Adrenal gland (tissue), 12 donors: ENCODE results near the gene SEMA3A. TPM values are rescaled to one million over a fixed set of nuclear protein-coding genes. Genes with fewer than 3 reads are reported as not detected.

ENCODE experiments used
- DNase-seq, 7 donors: peaks; one replicate each; pipeline ENCODE4 v3.0.0-alpha.2; 2019 to 2020
- H3K27ac ChIP-seq, 5 donors: fragments of 200-600 bp; sonication (generic) in 4 of 5; 1 replicate in 3 of 5; 2 replicates in 2 of 5; pipeline versions ENCODE4 v1.5.1 to v1.8.0; 2016 to 2020; ENCODE audit warnings: mild to moderate bottlenecking in 1 of 5
- H3K27me3 ChIP-seq: fragments of 200-600 bp; 2 replicates; pipeline ENCODE4 v1.8.0; 2021
- H3K36me3 ChIP-seq, 2 donors: fragments of 200-600 bp; replicated peaks in 1 of 2; 1 replicate in 1 of 2; 2 replicates in 1 of 2; pipeline versions ENCODE4 v1.5.1 to v1.8.0; 2018 to 2022
- H3K4me1 ChIP-seq, 2 donors: fragments of 200-600 bp; replicated peaks in 1 of 2; 1 replicate in 1 of 2; 2 replicates in 1 of 2; pipeline versions ENCODE4 v1.5.1 to v1.8.0; 2018 to 2021
- H3K4me3 ChIP-seq, 4 donors: fragments of 200-600 bp; sonication (generic) in 3 of 4; one replicate each; pipeline ENCODE4 v1.5.1; 2016 to 2018
- H3K9me3 ChIP-seq, 3 donors: fragments of 200-600 bp; sonication (generic) in 1 of 3; replicated peaks in 1 of 3; 1 replicate in 2 of 3; 2 replicates in 1 of 3; pipeline versions ENCODE4 v1.5.1 to v1.8.0; 2016 to 2021
- CTCF ChIP-seq, 6 experiments: fragments of 450-650 bp in 4 of 6; fragments of 200-600 bp in 2 of 6; sonication (generic) in 1 of 6; IDR thresholded peaks; 1 replicate in 5 of 6; 2 replicates in 1 of 6; pipeline versions ENCODE4 v1.5.1 to v1.8.0; 2016 to 2021; ENCODE audit warnings: antibody characterized with exemption in 6 of 6, mild to moderate bottlenecking in 2 of 6, moderate library complexity in 1 of 6
- POLR2A ChIP-seq, 2 donors: fragments of 450-650 bp; IDR thresholded peaks; one replicate each; pipeline ENCODE4 v1.6.1; 2017; ENCODE audit warnings: antibody characterized with exemption in 2 of 2, mild to moderate bottlenecking in 2 of 2, moderate library complexity in 1 of 2
- WGBS, 4 donors: extraction: QIAGEN DNeasy Blood & Tissue Kit in 2 of 4; methylation state at CpG; one replicate each; pipeline versions ENCODE4 v1.1.5 to v1.1.7; 2013 to 2017; 5-methylcytosine and 5-hydroxymethylcytosine counted together
- intact Hi-C, 2 donors: fragments of 100-400 bp; cut with DNase I; formaldehyde crosslinking; loops; one replicate each; pipeline versions ENCODE4 v1.14.1 to v1.15.0; 2022 to 2023
- polyA plus RNA-seq, 3 donors: library from polyadenylated mRNA; stranded (reverse); fragments of 200-250 nt in 2 of 3; fragments of 350-450 nt in 1 of 3; fragmentation: Illumina TruSeq in 1 of 3; extraction: RNeasy Lipid Tissue Mini Kit (QIAGEN cat#74804) in 1 of 3; gene quantifications; one replicate each; pipeline ENCODE4 v1.2.3, GENCODE V29; 2013 to 2014
- total RNA-seq, 9 donors: library from RNA; depleted of rRNA in 4 of 9; stranded (reverse); fragments of >200 nt in 4 of 9; fragments of 120-200 nt in 1 of 9; fragmentation: NEBNext Ultra II Directional in 1 of 9; extraction: Animal tissue kit (Norgen Biotek cat#: 25700) in 1 of 9; gene quantifications; one replicate each; pipeline versions ENCODE4 v1.1.0 to v1.2.4, GENCODE V29; 2013 to 2023
- donor health status: healthy with polysubstance abuse.
- donor health status: Bipolar disorder and iron deficiency.
- donor health status: DM: yes; HTN: yes; CAD: no.
- donor health status: DM: no; HTN: no; CAD: no.
- donor health status: DM: no; HTN: no; CAD: no.
- donor health status: DM: yes; HTN: yes; CAD: no.

SEMA3A gene
- total and polyA plus RNA-seq, 12 donors: 0.24 to 17.5 (median 1.2) TPM

DNA sequence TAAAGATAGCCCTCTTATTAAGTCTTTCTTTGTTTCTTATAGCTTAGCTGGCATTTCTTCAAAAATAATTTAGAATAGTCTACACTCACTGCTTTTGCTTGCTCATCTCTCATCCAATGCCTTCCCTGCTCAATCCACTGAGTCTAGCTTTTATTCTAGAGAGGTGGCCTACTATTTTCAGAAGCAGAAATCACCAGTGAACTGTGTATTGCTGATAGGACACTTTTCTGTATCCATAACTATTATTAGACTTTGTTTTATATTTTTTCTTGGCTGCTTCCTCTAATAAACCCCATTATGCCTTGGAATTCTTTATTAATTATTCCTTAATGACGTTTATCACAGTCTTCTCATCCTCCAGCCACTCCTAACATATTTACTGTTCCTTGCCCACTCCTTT, 206.8 kb downstream of the SEMA3A start:
- H3K9me3 ChIP-seq: no peaks in the 10 kb centered on the region
- no peaks in the 10 kb centered on the region for H3K27me3 ChIP-seq
- 42 to 67% (median 54%) methylated on average over 1 of the region's 1 CpG for WGBS, 4 donors
- no peaks in the 10 kb centered on the region for H3K4me1 ChIP-seq
- TF ChIP-seq POLR2A (IDR thresholded peaks at IDR 0.05) (no peak), CTCF (IDR thresholded peaks at IDR 0.05) (no peak)
- H3K36me3 ChIP-seq: no peaks in the 10 kb centered on the region
- H3K27ac ChIP-seq: no peak overlapping the region
- intact Hi-C loops: no loop called here
- DNase-seq: no peak
- no peak overlapping the region for H3K4me3 ChIP-seq

- DNase-seq: no peak
- Histone ChIP-seq H3K9me3 (no peaks in the 10 kb centered on the region), H3K27me3 (no peaks in the 10 kb centered on the region), H3K4me1 (no peaks in the 10 kb centered on the region), H3K27ac (no peak overlapping the region), H3K4me3 (no peak overlapping the region), H3K36me3 (no peaks in the 10 kb centered on the region)
- WGBS, 4 donors: 89 to 94% (median 91%) methylated on average over 5 of the region's 5 CpGs
- intact Hi-C loops: no loop called here
- TF ChIP-seq CTCF (IDR thresholded peaks at IDR 0.05) (no peak), POLR2A (IDR thresholded peaks at IDR 0.05) (no peak)
Observed at GRCh38 chr7:83985821-83986220, 208.8 kb downstream of the SEMA3A start.

- Histone ChIP-seq H3K36me3 (no peaks in the 10 kb centered on the region), H3K27me3 (no peaks in the 10 kb centered on the region), H3K4me3 (no peak overlapping the region), H3K9me3 (no peaks in the 10 kb centered on the region), H3K27ac (no peak overlapping the region), H3K4me1 (no peaks in the 10 kb centered on the region)
- intact Hi-C loops: no loop called here
- no peak for TF ChIP-seq CTCF (IDR thresholded peaks at IDR 0.05)
- TF ChIP-seq POLR2A (IDR thresholded peaks at IDR 0.05): no peak
- no peak for DNase-seq
Observed at GRCh38 chr7:83984591-83984990, 210.0 kb downstream of the SEMA3A start.

- no peak overlapping the region for H3K4me3 ChIP-seq
- DNase-seq: no peak
- TF ChIP-seq POLR2A (IDR thresholded peaks at IDR 0.05): no peak
- TF ChIP-seq CTCF (IDR thresholded peaks at IDR 0.05): no peak
- 48 to 66% (median 56%) methylated on average over 4 of the region's 4 CpGs for WGBS, 4 donors
- H3K4me1 ChIP-seq: no peaks in the 10 kb centered on the region
- no peaks in the 10 kb centered on the region for H3K9me3 ChIP-seq
- H3K27ac ChIP-seq: no peak overlapping the region
- intact Hi-C loops: no loop called here
- H3K27me3 ChIP-seq: no peaks in the 10 kb centered on the region
- no peaks in the 10 kb centered on the region for H3K36me3 ChIP-seq
Observed at GRCh38 chr7:83984076-83984475, 210.5 kb downstream of the SEMA3A start.
